ENCODE measurements around the gene SLC1A6. TPM values are rescaled to one million over a fixed set of nuclear protein-coding genes. Genes with fewer than 3 reads are reported as not detected.

Gene SLC1A6
- total and polyA plus RNA-seq, 2 of the 4 experiments (the other 2 are of a cell fraction): not detected

DNA sequence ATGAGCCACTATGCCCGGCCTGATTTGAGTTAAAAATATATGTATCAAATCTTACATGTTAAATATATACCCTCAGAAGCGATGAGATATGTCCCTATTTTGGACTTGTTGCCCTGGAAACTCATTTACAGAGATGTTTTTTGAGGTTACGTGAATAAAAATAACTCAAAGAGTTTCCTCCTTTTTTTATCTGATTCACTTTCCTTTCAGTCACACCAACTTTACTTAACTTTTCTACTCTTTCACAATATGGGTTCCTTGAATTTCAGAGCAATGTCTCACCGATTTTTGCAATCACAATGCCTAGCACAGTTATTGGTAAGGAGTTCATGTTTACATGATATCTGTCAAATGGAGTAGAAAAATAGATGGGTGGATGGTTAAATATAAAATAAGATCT is 36.1 kb downstream of the SLC1A6 start:
- POLR2A ChIA-PET (ENCODE audit: unreplicated experiment): no interaction called here
- Histone ChIP-seq H3K14ac (replicated peaks; ENCODE audit: low read depth, low read length) (no peak overlapping the region), H2BK120ac (ENCODE audit: low read depth, low read length) (no peak overlapping the region), H3K18ac (ENCODE audit: low read depth, low read length) (no peak overlapping the region), H4K5ac (ENCODE audit: low read depth, low read length) (no peak overlapping the region), H3K27ac (ENCODE audit: insufficient read depth, low read length) (no peak overlapping the region), H2AFZ (replicated peaks; ENCODE audit: low read length, poor library complexity) (no peak overlapping the region), H3K23ac (ENCODE audit: low read depth, low read length) (no peak overlapping the region), H4K91ac (ENCODE audit: insufficient read depth, low read depth, low read length) (no peak overlapping the region), H3K4me1 (ENCODE audit: control insufficient read depth, insufficient read depth, low read length) (no peaks in the 10 kb centered on the region), H2AK9ac (replicated peaks; ENCODE audit: low read depth, low read length, poor library complexity) (no peak overlapping the region), H3K4me2 (ENCODE audit: low read depth, low read length) (no peak overlapping the region), H3K79me1 (ENCODE audit: low read depth in 1 of 2, low read length in 2 of 2) (no peaks in the 10 kb centered on the region), H3K4ac (ENCODE audit: low read depth, low read length) (no peak overlapping the region), H2BK15ac (ENCODE audit: low read depth, low read length) (no peak overlapping the region), H3K27me3 (ENCODE audit: control insufficient read depth, insufficient read depth, low read length) (no peaks in the 10 kb centered on the region), H2BK20ac (ENCODE audit: low read depth, low read length) (no peak overlapping the region), H3K9ac (ENCODE audit: low read depth, low read length) (no peak overlapping the region), H3K36me3 (ENCODE audit: control insufficient read depth, insufficient read depth, low read length) (no peaks in the 10 kb centered on the region), H4K8ac (ENCODE audit: low read depth in 2 of 2, low read length in 2 of 2) (no peak overlapping the region), H3K4me3 (ENCODE audit: insufficient read depth, low read depth, low read length) (no peak overlapping the region), H4K20me1 (ENCODE audit: insufficient read depth, low read length) (no peaks in the 10 kb centered on the region), H2AK5ac (ENCODE audit: low read depth, low read length) (no peak overlapping the region), H3K9me3 (ENCODE audit: control insufficient read depth, insufficient read depth, low read length) (peaks cover 9% of the 10 kb centered on the region; the same call in 1 of the 2 replicates), H3K9me1 (ENCODE audit: insufficient read depth, low read length) (no peaks in the 10 kb centered on the region), H2BK5ac (ENCODE audit: low read depth, low read length, poor library complexity, severe bottlenecking) (no peak overlapping the region), H3K56ac (ENCODE audit: extremely low read depth, insufficient read depth, low read length) (no peak overlapping the region)
- in situ Hi-C loops (cut with MboI; ENCODE audit: low sequenced_read_pairs): no loop called here
- no peak for TF ChIP-seq MXI1 (IDR thresholded peaks at IDR 0.05; ENCODE audit: borderline replicate concordance, low read depth, low read length)
- no peak for TF ChIP-seq NFE2L2 (IDR thresholded peaks at IDR 0.05; ENCODE audit: low read depth, low read length)
- dilution Hi-C loops (cut with HindIII; ENCODE audit: low sequenced_read_pairs, unreplicated experiment): no loop called here
- ATAC-seq (ENCODE audit: low read depth) (no peak), DNase-seq (no peak)
- WGBS, 2 experiments (ENCODE audit: extremely low coverage in 2 of 2, insufficient read length in 1 of 2): no CpG with 5 or more reads among the region's 4 CpGs
- CTCF ChIA-PET: no interaction called here
- no TSS peak for BruUV-seq (replicated peaks)
- intact Hi-C loops (cut with micrococcal nuclease): no loop called here
